ENCODE measurements around the gene SMYD1. TPM values are rescaled to one million over a fixed set of nuclear protein-coding genes. Genes with fewer than 3 reads are reported as not detected.

Gene SMYD1
- total and polyA plus RNA-seq, 10 of the 15 experiments (the other 5 are each of a cell fraction or from before 2014, with no cell fraction given), result 0.09 TPM; not detected in 9

DNA sequence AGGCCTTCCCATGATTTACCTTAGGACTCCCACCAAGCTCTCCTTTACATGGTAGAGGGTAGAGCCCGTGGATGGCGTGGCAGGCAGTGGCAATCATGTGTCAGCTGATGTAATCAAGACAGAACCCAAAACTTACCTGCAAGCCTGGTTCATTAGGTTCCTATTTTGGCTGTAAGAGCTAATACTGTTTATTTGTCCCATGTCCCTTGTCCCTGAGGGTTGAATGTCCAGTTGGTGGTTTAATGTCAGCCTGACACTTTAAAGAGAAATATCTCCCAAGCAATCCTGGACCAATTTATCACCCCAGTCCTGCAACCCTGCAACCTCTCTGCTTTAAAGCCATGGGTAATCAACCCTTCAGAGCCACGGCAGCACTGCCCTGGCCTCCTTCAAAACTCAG, 66.2 kb downstream of the SMYD1 start (continued):
- TF ChIP-seq, protein P1, sequence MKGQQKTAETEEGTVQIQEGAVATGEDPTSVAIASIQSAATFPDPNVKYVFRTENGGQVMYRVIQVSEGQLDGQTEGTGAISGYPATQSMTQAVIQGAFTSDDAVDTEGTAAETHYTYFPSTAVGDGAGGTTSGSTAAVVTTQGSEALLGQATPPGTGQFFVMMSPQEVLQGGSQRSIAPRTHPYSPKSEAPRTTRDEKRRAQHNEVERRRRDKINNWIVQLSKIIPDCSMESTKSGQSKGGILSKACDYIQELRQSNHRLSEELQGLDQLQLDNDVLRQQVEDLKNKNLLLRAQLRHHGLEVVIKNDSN (IDR thresholded peaks at IDR 0.05; ENCODE audit: borderline replicate concordance, extremely low read length, insufficient read depth, low read depth, low read length), result no peak
- no peak for TF ChIP-seq RCOR1 (conservative IDR thresholded peaks at IDR 0.05; ENCODE audit: low read depth, low read length)
- TF ChIP-seq, protein P2, sequence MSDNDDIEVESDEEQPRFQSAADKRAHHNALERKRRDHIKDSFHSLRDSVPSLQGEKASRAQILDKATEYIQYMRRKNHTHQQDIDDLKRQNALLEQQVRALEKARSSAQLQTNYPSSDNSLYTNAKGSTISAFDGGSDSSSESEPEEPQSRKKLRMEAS (IDR thresholded peaks at IDR 0.05; ENCODE audit: low read depth, low read length), result no peak

DNA sequence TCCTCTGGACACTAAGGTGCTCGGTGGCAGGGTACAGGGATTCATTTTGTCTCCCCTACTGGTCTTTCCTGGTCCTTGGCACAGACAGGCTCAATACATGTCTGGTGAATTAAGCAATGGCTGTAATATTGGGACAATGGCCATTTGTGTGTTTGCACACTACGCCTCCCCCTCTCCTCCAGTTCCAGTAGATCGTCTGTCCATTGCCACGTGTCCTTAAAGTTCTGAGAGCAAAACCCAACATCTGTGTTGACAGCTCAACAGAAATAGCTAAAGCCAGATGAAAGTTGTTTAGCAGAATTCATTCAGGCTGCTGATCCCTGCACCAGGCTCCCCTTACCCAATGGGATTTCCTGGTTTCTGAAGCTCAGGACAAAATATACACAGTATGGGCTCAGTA, 69.2 kb downstream of the SMYD1 start:
- Histone ChIP-seq H3K4me2 (ENCODE audit: control insufficient read depth, insufficient read depth) (no peak overlapping the region), H3K4me3 (no peak overlapping the region), H3K9me3 (replicated peaks; ENCODE audit: control insufficient read depth, insufficient read depth, low read length) (no peaks in the 10 kb centered on the region), H2AFZ (ENCODE audit: control insufficient read depth, low read depth, low read length) (no peak overlapping the region), H4K20me1 (ENCODE audit: control insufficient read depth, insufficient read depth) (no peaks in the 10 kb centered on the region), H3K79me2 (ENCODE audit: control insufficient read depth, insufficient read depth, low read length) (no peaks in the 10 kb centered on the region), H3K4me1 (ENCODE audit: control insufficient read depth, insufficient read depth, low read length) (no peaks in the 10 kb centered on the region), H3K36me3 (ENCODE audit: control insufficient read depth in 2 of 2, insufficient read depth in 2 of 2, low read length in 1 of 2) (no peaks in the 10 kb centered on the region), H3K27ac (ENCODE audit: control insufficient read depth, insufficient read depth) (no peak overlapping the region), H3K9ac (ENCODE audit: control insufficient read depth, insufficient read depth, low read length) (no peak overlapping the region), H3K27me3 (replicated peaks in 1 of 2; ENCODE audit: control insufficient read depth in 2 of 2, insufficient read depth in 2 of 2, low read length in 1 of 2) (no peaks in the 10 kb centered on the region)
- in situ Hi-C loops (cut with MboI) (no loop called here), intact Hi-C loops (cut with micrococcal nuclease; ENCODE audit: unreplicated experiment) (no loop called here)
- CTCF ChIA-PET, result no interaction called here
- RAD21 ChIA-PET (ENCODE audit: unreplicated experiment), result no interaction called here
- ATAC-seq (no peak), DNase-seq (ENCODE audit: low read depth, low spot score) (no peak), FAIRE-seq (no peak)
- no TSS peak for BruUV-seq (replicated peaks)
- POLR2A ChIA-PET, result no interaction called here
- SMC1A ChIA-PET (ENCODE audit: uncharacterized antibody, unreplicated experiment), result no interaction called here
- 0% methylated on average over 4 of the region's 4 CpGs for WGBS (ENCODE audit: insufficient coverage, insufficient replicate concordance, low lambda C conversion rate, missing lambda C conversion rate)
- TF ChIP-seq, protein P2 (IDR thresholded peaks at IDR 0.05; ENCODE audit: low read depth, low read length), result no peak
- no peak for TF ChIP-seq FOS (IDR thresholded peaks at IDR 0.05; ENCODE audit: borderline replicate concordance, extremely low read depth, insufficient read length)
- no peak for TF ChIP-seq TCF12 (IDR thresholded peaks at IDR 0.05; ENCODE audit: low read depth, low read length)
- TF ChIP-seq, protein P1 (IDR thresholded peaks at IDR 0.05; ENCODE audit: borderline replicate concordance, extremely low read length, insufficient read depth, low read depth, low read length), result no peak
- TF ChIP-seq NR2C1 (IDR thresholded peaks at IDR 0.05), result no peak
- TF ChIP-seq, protein P3, sequence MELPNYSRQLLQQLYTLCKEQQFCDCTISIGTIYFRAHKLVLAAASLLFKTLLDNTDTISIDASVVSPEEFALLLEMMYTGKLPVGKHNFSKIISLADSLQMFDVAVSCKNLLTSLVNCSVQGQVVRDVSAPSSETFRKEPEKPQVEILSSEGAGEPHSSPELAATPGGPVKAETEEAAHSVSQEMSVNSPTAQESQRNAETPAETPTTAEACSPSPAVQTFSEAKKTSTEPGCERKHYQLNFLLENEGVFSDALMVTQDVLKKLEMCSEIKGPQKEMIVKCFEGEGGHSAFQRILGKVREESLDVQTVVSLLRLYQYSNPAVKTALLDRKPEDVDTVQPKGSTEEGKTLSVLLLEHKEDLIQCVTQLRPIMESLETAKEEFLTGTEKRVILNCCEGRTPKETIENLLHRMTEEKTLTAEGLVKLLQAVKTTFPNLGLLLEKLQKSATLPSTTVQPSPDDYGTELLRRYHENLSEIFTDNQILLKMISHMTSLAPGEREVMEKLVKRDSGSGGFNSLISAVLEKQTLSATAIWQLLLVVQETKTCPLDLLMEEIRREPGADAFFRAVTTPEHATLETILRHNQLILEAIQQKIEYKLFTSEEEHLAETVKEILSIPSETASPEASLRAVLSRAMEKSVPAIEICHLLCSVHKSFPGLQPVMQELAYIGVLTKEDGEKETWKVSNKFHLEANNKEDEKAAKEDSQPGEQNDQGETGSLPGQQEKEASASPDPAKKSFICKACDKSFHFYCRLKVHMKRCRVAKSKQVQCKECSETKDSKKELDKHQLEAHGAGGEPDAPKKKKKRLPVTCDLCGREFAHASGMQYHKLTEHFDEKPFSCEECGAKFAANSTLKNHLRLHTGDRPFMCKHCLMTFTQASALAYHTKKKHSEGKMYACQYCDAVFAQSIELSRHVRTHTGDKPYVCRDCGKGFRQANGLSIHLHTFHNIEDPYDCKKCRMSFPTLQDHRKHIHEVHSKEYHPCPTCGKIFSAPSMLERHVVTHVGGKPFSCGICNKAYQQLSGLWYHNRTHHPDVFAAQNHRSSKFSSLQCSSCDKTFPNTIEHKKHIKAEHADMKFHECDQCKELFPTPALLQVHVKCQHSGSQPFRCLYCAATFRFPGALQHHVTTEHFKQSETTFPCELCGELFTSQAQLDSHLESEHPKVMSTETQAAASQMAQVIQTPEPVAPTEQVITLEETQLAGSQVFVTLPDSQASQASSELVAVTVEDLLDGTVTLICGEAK (IDR thresholded peaks at IDR 0.05; ENCODE audit: borderline replicate concordance), result no peak
- no peak for TF ChIP-seq TARDBP (IDR thresholded peaks at IDR 0.05; ENCODE audit: borderline replicate concordance)

All from GM12878 (cell line).